Upper lobe of left lung (tissue), 6 donors: Measurements from ENCODE around the gene UGT1A6. TPM values are rescaled to one million over a fixed set of nuclear protein-coding genes. Genes with fewer than 3 reads are reported as not detected.

Source experiments
- ATAC-seq, 2 donors: fragments of 200-7000 bp; cut with Tn5 transposase; one replicate each; pipeline ENCODE4 v1.9.1; 2022; ENCODE audit warnings: mild to moderate bottlenecking in 2 of 2, moderate library complexity in 2 of 2; ENCODE audit not compliant: low FRiP score in 2 of 2
- DNase-seq, 2 donors: peaks; one replicate each; pipeline ENCODE4 v3.0.0-alpha.2; 2019 to 2020
- H3K27ac ChIP-seq, 4 donors: fragments of 200-600 bp; sonication (generic); one replicate each; pipeline ENCODE4 v1.5.1; 2016 to 2019
- H3K27me3 ChIP-seq, 4 donors: fragments of 200-600 bp; sonication (generic); one replicate each; pipeline ENCODE4 v1.5.1; 2017 to 2019
- H3K36me3 ChIP-seq, 4 donors: fragments of 200-600 bp; sonication (generic); one replicate each; pipeline ENCODE4 v1.5.1; 2016 to 2019
- H3K4me1 ChIP-seq, 4 donors: fragments of 200-600 bp; sonication (generic); one replicate each; pipeline ENCODE4 v1.5.1; 2018 to 2019
- H3K4me3 ChIP-seq, 4 donors: fragments of 200-600 bp; sonication (generic); one replicate each; pipeline ENCODE4 v1.5.1; 2017 to 2019; ENCODE audit warnings: mild to moderate bottlenecking in 2 of 4, moderate library complexity in 1 of 4
- H3K9me3 ChIP-seq, 4 donors: fragments of 200-600 bp; sonication (generic); one replicate each; pipeline ENCODE4 v1.5.1; 2018 to 2019
- CTCF ChIP-seq, 6 experiments: fragments of 450-650 bp in 4 of 6; fragments of 200-600 bp in 2 of 6; sonication (generic) in 2 of 6; IDR thresholded peaks; one replicate each; pipeline ENCODE4 v1.5.1; 2016 to 2019; ENCODE audit warnings: antibody characterized with exemption in 6 of 6
- EP300 ChIP-seq, 4 donors: sonication (generic); formaldehyde crosslinking; IDR thresholded peaks; one replicate each; pipeline ENCODE4 v1.5.1; 2017; ENCODE audit warnings: antibody characterized with exemption in 4 of 4, control low read depth in 2 of 4
- POLR2A ChIP-seq, 4 donors: fragments of 450-650 bp; IDR thresholded peaks; one replicate each; pipeline ENCODE4 v1.5.1; 2016 to 2017; ENCODE audit warnings: antibody characterized with exemption in 4 of 4, mild to moderate bottlenecking in 2 of 4
- POLR2AphosphoS5 ChIP-seq, 2 donors: sonication (generic); formaldehyde crosslinking; IDR thresholded peaks; one replicate each; pipeline ENCODE4 v1.5.1; 2017; ENCODE audit warnings: antibody characterized with exemption in 2 of 2
- WGBS, 2 donors: methylation state at CpG; one replicate each; pipeline ENCODE4 v1.1.5; 2017 to 2018; 5-methylcytosine and 5-hydroxymethylcytosine counted together
- total RNA-seq, 6 donors: library from RNA; depleted of rRNA in 4 of 6; stranded (reverse); fragments of >200 nt in 4 of 6; gene quantifications; one replicate each; pipeline versions ENCODE4 v1.1.0 to v1.2.1, GENCODE V29; 2016 to 2021
- donor health status: DM: no; HTN: no; CAD: no; lungs with moderate emphysema.
- donor health status: DM: no; HTN: yes; CAD: no; lungs with severe emphysema.

Gene UGT1A6
- total RNA-seq, 6 donors from 2014 or later: 0.15 to 5.0 (median 0.33) TPM; not detected in 1

GRCh38 chr2:233663911-233664310, 28.8 kb upstream of the UGT1A6 start:
- ATAC-seq: no peak
- peaks cover 0 to 5% (median 0%) of the 10 kb centered on the region in 4 donors for H3K9me3 ChIP-seq
- H3K36me3 ChIP-seq: no peaks in the 10 kb centered on the region
- no peak overlapping the region for H3K4me3 ChIP-seq
- TF ChIP-seq POLR2AphosphoS5 (IDR thresholded peaks at IDR 0.05) (no peak), EP300 (IDR thresholded peaks at IDR 0.05) (no peak), POLR2A (IDR thresholded peaks at IDR 0.05) (no peak), CTCF (IDR thresholded peaks at IDR 0.05) (no peak)
- no peaks in the 10 kb centered on the region for H3K27me3 ChIP-seq
- 34 to 43% methylated on average over 1 of the region's 1 CpG for WGBS, 2 donors
- DNase-seq: no peak
- no peak overlapping the region for H3K27ac ChIP-seq
- no peaks in the 10 kb centered on the region for H3K4me1 ChIP-seq

- H3K36me3 ChIP-seq: no peaks in the 10 kb centered on the region
- no peaks in the 10 kb centered on the region for H3K4me1 ChIP-seq
- 85% methylated on average over 4 of the region's 4 CpGs for WGBS, 2 donors
- no peak overlapping the region for H3K27ac ChIP-seq
- no peaks in the 10 kb centered on the region for H3K9me3 ChIP-seq
- no peak for ATAC-seq
- no peak for DNase-seq
- H3K4me3 ChIP-seq: no peak overlapping the region
- TF ChIP-seq CTCF (IDR thresholded peaks at IDR 0.05): no peak
- TF ChIP-seq POLR2AphosphoS5 (IDR thresholded peaks at IDR 0.05): no peak
- TF ChIP-seq EP300 (IDR thresholded peaks at IDR 0.05): no peak
- H3K27me3 ChIP-seq: no peaks in the 10 kb centered on the region
These were observed 24.0 kb upstream of the UGT1A6 start for GRCh38 chr2:233668605-233669260.

- Histone ChIP-seq H3K4me3 (no peak within 1 kb of the TSS), H3K27ac (no peak within 1 kb of the TSS), H3K27me3 (no peaks in the 10 kb centered on the region), H3K36me3 (no peaks in the 10 kb centered on the region), H3K4me1 (no peaks in the 10 kb centered on the region), H3K9me3 (no peaks in the 10 kb centered on the region)
- 79 to 88% methylated on average over 5 of the region's 5 CpGs for WGBS, 2 donors
- ATAC-seq (no peak), DNase-seq (no peak)
- TF ChIP-seq EP300 (IDR thresholded peaks at IDR 0.05) (no peak), CTCF (IDR thresholded peaks at IDR 0.05) (no peak), POLR2AphosphoS5 (IDR thresholded peaks at IDR 0.05) (no peak), POLR2A (IDR thresholded peaks at IDR 0.05) (no peak)
These were observed 21.2 kb upstream of the UGT1A6 start, which contains the start of gene UGT1A9 for GRCh38 chr2:233671290-233672161. Gene UGT1A9 (plus strand): TSS chr2:233671898. CDS start chr2:233671935, 37 bp downstream.

GRCh38 chr2:233672886-233673285, 19.8 kb upstream of the UGT1A6 start:
- TF ChIP-seq CTCF (IDR thresholded peaks at IDR 0.05) (no peak), EP300 (IDR thresholded peaks at IDR 0.05) (no peak), POLR2AphosphoS5 (IDR thresholded peaks at IDR 0.05) (no peak), POLR2A (IDR thresholded peaks at IDR 0.05) (no peak)
- 67 to 73% methylated on average over 3 of the region's 3 CpGs for WGBS, 2 donors
- DNase-seq (no peak), ATAC-seq (no peak)
- no peaks in the 10 kb centered on the region for H3K9me3 ChIP-seq
- no peak overlapping the region for H3K27ac ChIP-seq
- H3K27me3 ChIP-seq: no peaks in the 10 kb centered on the region
- no peaks in the 10 kb centered on the region for H3K36me3 ChIP-seq
- no peak overlapping the region for H3K4me3 ChIP-seq
- no peaks in the 10 kb centered on the region for H3K4me1 ChIP-seq
